ENCODE data around the gene CHST3.

GRCh38 chr10:71970869-71971268, 6.7 kb downstream of the CHST3 start:
- TF ChIP-seq CTCF (conservative IDR thresholded peaks at IDR 0.05; ENCODE audit: low read length) (no peak), EZH2phosphoT487 (IDR thresholded peaks at IDR 0.05; ENCODE audit: borderline replicate concordance) (no peak)
